Ovary (tissue), 3 donors: ENCODE data around the gene VAC14.

Source experiments
- EP300 ChIP-seq: sonication (generic); formaldehyde crosslinking; IDR thresholded peaks from one replicate; pipeline ENCODE4 v1.6.1; 2017; ENCODE audit warnings: antibody characterized with exemption
- TF ChIP-seq, protein P1 (sequence below), 3 donors: fragments of 450-650 bp in 2 of 3; fragments of 200-600 bp in 1 of 3; IDR thresholded peaks; one replicate each; pipeline versions ENCODE4 v1.5.1 to v1.8.0; 2016 to 2022; ENCODE audit warnings: antibody characterized with exemption in 3 of 3, mild to moderate bottlenecking in 1 of 3
- donor health status: DM: no; HTN: no; CAD: no.

DNA sequence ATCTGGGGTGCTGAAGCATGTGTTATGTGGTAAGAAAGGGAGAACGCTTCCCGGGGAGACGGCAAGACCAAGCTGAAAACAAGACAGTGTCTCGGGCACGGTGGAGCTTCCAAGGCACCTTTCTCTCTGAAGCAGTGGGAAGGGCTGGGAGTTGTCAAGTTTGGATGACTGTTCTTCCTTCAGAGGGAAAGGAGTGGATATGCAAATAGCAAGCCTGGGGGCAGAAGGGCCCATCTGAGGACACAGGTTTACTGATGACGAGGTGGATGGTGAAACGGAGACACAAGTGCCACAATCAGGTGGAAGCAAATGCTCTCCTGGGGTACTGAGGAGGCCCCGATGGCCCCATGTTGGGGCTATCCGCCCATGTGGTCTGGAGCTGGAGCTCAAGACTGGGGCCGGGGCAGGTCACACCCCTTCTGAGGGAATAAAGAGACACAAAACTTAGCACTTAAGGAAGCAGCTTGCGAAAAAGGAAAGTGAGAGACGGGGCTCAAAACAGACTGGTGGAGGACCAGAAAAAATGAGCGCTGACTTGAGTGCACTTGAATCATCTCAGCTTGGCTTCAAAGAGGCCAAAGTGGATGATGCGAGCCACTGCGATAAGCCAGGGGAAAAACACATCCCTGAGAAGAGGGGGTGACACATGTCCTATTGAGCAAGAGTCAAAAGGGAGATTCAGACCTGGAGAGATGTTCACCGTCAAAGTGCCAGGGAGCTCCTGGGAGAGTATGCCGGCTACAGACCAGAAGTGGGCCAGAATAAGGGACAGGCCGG, 80.3 kb downstream of the VAC14 start:
- TF ChIP-seq, protein P1, sequence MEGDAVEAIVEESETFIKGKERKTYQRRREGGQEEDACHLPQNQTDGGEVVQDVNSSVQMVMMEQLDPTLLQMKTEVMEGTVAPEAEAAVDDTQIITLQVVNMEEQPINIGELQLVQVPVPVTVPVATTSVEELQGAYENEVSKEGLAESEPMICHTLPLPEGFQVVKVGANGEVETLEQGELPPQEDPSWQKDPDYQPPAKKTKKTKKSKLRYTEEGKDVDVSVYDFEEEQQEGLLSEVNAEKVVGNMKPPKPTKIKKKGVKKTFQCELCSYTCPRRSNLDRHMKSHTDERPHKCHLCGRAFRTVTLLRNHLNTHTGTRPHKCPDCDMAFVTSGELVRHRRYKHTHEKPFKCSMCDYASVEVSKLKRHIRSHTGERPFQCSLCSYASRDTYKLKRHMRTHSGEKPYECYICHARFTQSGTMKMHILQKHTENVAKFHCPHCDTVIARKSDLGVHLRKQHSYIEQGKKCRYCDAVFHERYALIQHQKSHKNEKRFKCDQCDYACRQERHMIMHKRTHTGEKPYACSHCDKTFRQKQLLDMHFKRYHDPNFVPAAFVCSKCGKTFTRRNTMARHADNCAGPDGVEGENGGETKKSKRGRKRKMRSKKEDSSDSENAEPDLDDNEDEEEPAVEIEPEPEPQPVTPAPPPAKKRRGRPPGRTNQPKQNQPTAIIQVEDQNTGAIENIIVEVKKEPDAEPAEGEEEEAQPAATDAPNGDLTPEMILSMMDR (IDR thresholded peaks at IDR 0.05), result no peak
- TF ChIP-seq EP300, result no peak
